Suprapubic skin (tissue), 4 donors: ENCODE measurements around the gene HAUS8. TPM values are rescaled to one million over a fixed set of nuclear protein-coding genes. Genes with fewer than 3 reads are reported as not detected.
A peak's percentile ranks its signal among the peaks of the same experiment; 100 is the strongest.

Experiments used
- DNase-seq, 2 donors: peaks; one replicate each; pipeline ENCODE4 v3.0.0-alpha.2; 2019; ENCODE audit warnings: low spot score in 2 of 2
- H3K27ac ChIP-seq: fragments of 200-600 bp; sonication (generic); one replicate; pipeline ENCODE4 v1.5.1; 2019
- H3K27me3 ChIP-seq: fragments of 200-600 bp; sonication (generic); one replicate; pipeline ENCODE4 v1.5.1; 2019
- H3K36me3 ChIP-seq: fragments of 200-600 bp; sonication (generic); one replicate; pipeline ENCODE4 v1.5.1; 2019
- H3K4me1 ChIP-seq: fragments of 200-600 bp; sonication (generic); one replicate; pipeline ENCODE4 v1.5.1; 2019
- H3K4me3 ChIP-seq: fragments of 200-600 bp; sonication (generic); one replicate; pipeline ENCODE4 v1.5.1; 2019; ENCODE audit warnings: mild to moderate bottlenecking
- H3K9me3 ChIP-seq: fragments of 200-600 bp; sonication (generic); one replicate; pipeline ENCODE4 v1.5.1; 2019
- EP300 ChIP-seq: sonication (generic); formaldehyde crosslinking; IDR thresholded peaks from one replicate; pipeline ENCODE4 v1.6.1; 2017; ENCODE audit warnings: antibody characterized with exemption
- POLR2A ChIP-seq, 2 donors: fragments of 450-650 bp; IDR thresholded peaks; one replicate each; pipeline ENCODE4 v1.6.1; 2017; ENCODE audit warnings: antibody characterized with exemption in 2 of 2, mild to moderate bottlenecking in 2 of 2, moderate library complexity in 2 of 2
- POLR2AphosphoS5 ChIP-seq, 3 donors: sonication (generic); formaldehyde crosslinking; IDR thresholded peaks; one replicate each; pipeline ENCODE4 v1.6.1; 2017; ENCODE audit warnings: antibody characterized with exemption in 3 of 3
- WGBS: methylation state at CpG from one replicate; pipeline ENCODE4 v1.1.5; 2018; 5-methylcytosine and 5-hydroxymethylcytosine counted together
- total RNA-seq, 4 donors: library from RNA; depleted of rRNA; stranded (reverse); fragments of >200 nt; gene quantifications; one replicate each; pipeline ENCODE4 v1.1.0, GENCODE V29; 2016
- TF ChIP-seq, protein P1 (sequence below), 2 donors: fragments of 200-600 bp in 1 of 2; fragments of 450-650 bp in 1 of 2; sonication (generic) in 1 of 2; IDR thresholded peaks; one replicate each; pipeline ENCODE4 v1.5.1; 2016 to 2019; ENCODE audit warnings: antibody characterized with exemption in 2 of 2, mild to moderate bottlenecking in 1 of 2, moderate library complexity in 1 of 2

The HAUS8 gene
- total RNA-seq, 4 donors from 2014 or later = 2.4 to 4.1 (median 3.0) TPM

DNA sequence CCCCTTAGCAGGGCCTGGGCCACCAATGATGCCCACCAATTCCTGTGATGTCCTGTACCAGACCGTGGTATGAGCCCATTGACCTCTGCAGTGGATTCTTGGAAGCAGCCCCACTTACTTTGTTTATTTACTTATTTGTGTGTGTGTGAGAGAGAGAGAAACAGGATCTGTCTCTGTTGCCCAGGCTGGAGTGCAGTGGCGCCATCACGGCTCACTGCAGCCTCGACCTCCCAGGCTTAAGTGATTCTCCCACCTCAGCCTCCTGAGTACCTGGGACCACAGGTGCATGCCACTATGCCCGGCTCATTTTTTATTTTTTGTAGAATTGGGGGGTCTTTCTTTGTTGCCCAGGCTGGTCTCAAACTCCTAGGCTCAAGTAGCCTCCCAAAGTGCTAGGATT is 13.3 kb upstream of the HAUS8 start:
- TF ChIP-seq, protein P1, sequence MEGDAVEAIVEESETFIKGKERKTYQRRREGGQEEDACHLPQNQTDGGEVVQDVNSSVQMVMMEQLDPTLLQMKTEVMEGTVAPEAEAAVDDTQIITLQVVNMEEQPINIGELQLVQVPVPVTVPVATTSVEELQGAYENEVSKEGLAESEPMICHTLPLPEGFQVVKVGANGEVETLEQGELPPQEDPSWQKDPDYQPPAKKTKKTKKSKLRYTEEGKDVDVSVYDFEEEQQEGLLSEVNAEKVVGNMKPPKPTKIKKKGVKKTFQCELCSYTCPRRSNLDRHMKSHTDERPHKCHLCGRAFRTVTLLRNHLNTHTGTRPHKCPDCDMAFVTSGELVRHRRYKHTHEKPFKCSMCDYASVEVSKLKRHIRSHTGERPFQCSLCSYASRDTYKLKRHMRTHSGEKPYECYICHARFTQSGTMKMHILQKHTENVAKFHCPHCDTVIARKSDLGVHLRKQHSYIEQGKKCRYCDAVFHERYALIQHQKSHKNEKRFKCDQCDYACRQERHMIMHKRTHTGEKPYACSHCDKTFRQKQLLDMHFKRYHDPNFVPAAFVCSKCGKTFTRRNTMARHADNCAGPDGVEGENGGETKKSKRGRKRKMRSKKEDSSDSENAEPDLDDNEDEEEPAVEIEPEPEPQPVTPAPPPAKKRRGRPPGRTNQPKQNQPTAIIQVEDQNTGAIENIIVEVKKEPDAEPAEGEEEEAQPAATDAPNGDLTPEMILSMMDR (IDR thresholded peaks at IDR 0.05) = no peak
- TF ChIP-seq EP300 (no peak), POLR2AphosphoS5 (IDR thresholded peaks at IDR 0.05) (no peak), POLR2A (IDR thresholded peaks at IDR 0.05) (no peak)
- DNase-seq = no peak
- Histone ChIP-seq H3K27me3 (no peaks in the 10 kb centered on the region), H3K36me3 (peaks cover 10% of the 10 kb centered on the region), H3K4me1 (peaks cover 22% of the 10 kb centered on the region), H3K9me3 (no peaks in the 10 kb centered on the region), H3K27ac (no peak overlapping the region), H3K4me3 (no peak overlapping the region)
- 79% methylated on average over 3 of the region's 5 CpGs for WGBS

DNA sequence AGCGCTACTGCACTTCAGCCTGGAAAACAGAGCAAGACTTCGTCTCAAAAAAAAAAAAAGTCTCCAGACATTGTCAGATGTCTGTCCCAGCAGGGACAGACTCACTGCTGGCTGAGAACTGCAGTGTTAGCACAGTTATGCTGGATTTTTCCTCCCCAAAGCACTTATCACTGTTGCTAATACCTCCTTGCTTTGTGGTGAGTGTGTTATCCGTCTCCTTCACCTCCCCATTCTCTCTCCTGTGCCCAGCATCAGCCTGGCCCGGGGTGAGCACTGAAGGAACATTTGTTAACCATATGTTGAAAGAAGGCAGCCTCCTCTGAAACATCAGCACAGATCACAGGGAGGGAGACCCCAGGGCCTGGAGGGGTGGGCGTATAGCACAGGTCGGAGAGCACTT is 11.6 kb upstream of the HAUS8 start:
- Histone ChIP-seq H3K9me3 (no peaks in the 10 kb centered on the region), H3K4me1 (peaks cover 22% of the 10 kb centered on the region), H3K4me3 (no peak overlapping the region), H3K36me3 (peaks cover 10% of the 10 kb centered on the region), H3K27ac (no peak overlapping the region), H3K27me3 (no peaks in the 10 kb centered on the region)
- no peak for DNase-seq
- whole genome bisulfite sequencing = 86% methylated on average over 6 of the region's 6 CpGs
- TF ChIP-seq POLR2A (IDR thresholded peaks at IDR 0.05) (no peak), POLR2AphosphoS5 (IDR thresholded peaks at IDR 0.05) (no peak), EP300 (no peak)
- TF ChIP-seq, protein P1 (IDR thresholded peaks at IDR 0.05) = no peak

DNA sequence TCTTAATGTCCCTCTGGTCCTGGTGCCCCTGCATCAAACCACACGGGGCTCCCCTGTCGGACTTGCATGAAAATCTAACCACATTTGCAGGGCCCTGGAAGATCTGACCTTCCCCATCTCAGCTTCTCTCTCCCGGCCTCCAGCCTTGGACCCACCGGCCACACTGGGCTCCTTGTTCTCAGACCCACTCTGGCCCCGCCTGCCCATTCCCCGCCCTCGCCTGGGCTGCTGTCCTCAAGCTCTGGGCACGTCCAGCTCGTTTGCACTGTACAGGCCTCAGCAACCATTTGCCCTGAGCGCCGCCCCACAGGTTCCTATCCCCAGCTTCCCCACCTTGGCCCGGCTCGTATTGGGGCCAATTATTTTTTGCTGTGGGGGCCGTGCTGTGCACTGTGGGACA is 10.9 kb upstream of the HAUS8 start:
- H3K9me3 ChIP-seq = no peaks in the 10 kb centered on the region
- H3K36me3 ChIP-seq = peaks cover 10% of the 10 kb centered on the region
- H3K27me3 ChIP-seq = no peaks in the 10 kb centered on the region
- no peak overlapping the region for H3K4me3 ChIP-seq
- TF ChIP-seq, protein P1 (IDR thresholded peaks at IDR 0.05) = no peak
- TF ChIP-seq EP300 (no peak), POLR2A (IDR thresholded peaks at IDR 0.05) (no peak), POLR2AphosphoS5 (IDR thresholded peaks at IDR 0.05) (no peak)
- 89% methylated on average over 14 of the region's 14 CpGs for WGBS
- H3K27ac ChIP-seq = no peak overlapping the region
- no peak for DNase-seq
- peaks cover 18% of the 10 kb centered on the region for H3K4me1 ChIP-seq

DNA sequence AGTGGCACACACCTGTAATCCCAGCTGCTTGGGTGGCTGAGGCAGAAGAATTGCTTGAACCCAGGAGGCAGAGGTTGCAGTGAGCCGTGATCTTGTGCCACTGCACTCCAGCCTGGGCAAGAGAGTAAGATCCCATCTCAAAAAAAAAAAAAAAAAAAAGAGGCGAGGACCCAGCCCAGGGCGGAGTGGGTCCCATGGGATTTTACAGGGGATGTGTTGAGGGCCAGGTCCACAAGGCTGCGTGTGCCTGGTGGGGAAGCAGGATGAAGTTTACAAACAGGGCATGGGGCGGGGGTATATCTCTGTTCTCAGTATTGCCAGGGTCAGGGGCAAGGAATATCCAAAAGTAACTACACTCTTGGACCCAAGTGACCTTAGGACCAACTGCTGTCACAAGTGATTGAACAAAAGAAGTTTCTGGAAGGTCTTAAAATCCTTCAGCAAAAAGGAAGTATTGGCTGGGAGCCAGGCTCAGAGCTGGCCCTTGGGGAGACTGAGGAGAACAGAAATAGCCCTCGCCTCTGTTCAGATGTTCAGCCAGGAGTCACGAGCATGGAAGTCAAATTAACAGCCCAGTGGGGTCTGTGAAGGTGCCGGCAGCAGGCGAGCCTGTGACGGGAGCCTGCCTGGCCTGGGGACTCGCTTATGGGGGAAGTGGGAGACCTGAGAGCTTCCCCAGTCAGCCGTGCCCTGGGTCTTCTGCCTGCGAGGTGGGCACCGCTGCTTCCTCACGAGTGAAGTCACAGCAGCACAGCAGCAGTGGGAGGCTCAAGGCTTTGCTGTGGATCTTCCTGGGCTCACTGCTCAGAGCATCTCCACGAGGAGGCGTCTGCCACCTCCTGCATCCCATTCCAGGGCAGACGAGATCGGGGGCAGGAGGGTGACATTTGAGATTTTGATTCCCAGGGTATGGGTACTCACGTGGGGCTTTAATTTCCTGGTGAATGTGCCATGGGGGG is 6.7 kb upstream of the HAUS8 start:
- no peak for TF ChIP-seq POLR2AphosphoS5 (IDR thresholded peaks at IDR 0.05)
- TF ChIP-seq POLR2A (IDR thresholded peaks at IDR 0.05) = no peak
- TF ChIP-seq, protein P1 (IDR thresholded peaks at IDR 0.05) = no peak
- no peak for TF ChIP-seq EP300
- peak overlapping the region; percentile 5 for H3K27ac ChIP-seq
- 75% methylated on average over 20 of the region's 20 CpGs for WGBS

DNA sequence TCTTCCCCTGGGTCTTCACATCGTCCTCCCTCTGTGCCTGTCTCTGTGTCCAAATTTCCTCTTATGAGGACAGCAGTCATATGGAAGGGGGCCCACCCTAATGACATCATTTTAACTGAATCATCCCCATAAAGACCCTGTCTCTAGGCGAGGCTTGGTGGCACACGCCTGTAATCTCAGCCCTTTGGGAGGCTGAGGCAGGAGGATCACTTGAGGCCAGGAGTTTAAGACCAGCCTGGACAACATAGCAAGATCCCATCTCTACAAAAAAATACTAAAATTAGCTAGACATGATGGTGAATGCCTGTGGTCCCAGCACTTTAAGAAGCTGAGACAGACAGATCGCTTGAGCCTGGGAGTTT is 5.2 kb upstream of the HAUS8 start:
- peaks cover 45% of the 10 kb centered on the region for H3K4me1 ChIP-seq
- peak overlapping the region; percentile 82 for H3K27ac ChIP-seq
- no peak for DNase-seq
- no peaks in the 10 kb centered on the region for H3K36me3 ChIP-seq
- H3K4me3 ChIP-seq = no peak overlapping the region
- no peaks in the 10 kb centered on the region for H3K27me3 ChIP-seq
- no peak for TF ChIP-seq POLR2A (IDR thresholded peaks at IDR 0.05)
- no peak for TF ChIP-seq POLR2AphosphoS5 (IDR thresholded peaks at IDR 0.05)
- TF ChIP-seq EP300 = no peak
- TF ChIP-seq, protein P1 (IDR thresholded peaks at IDR 0.05) = no peak
- no peaks in the 10 kb centered on the region for H3K9me3 ChIP-seq
- 76% methylated on average over 4 of the region's 4 CpGs for WGBS

More for the DNA sequence above, 6.7 kb upstream of the HAUS8 start:
- H3K36me3 ChIP-seq = peaks cover 10% of the 10 kb centered on the region
- H3K4me1 ChIP-seq = peaks cover 36% of the 10 kb centered on the region
- H3K27me3 ChIP-seq = no peaks in the 10 kb centered on the region
- no peak overlapping the region for H3K4me3 ChIP-seq
- no peak for DNase-seq
- no peaks in the 10 kb centered on the region for H3K9me3 ChIP-seq
